Measurements from ENCODE around the gene TAX1BP1.
A peak's percentile ranks its signal among the peaks of the same experiment; 100 is the strongest.

The TAX1BP1 gene

DNA sequence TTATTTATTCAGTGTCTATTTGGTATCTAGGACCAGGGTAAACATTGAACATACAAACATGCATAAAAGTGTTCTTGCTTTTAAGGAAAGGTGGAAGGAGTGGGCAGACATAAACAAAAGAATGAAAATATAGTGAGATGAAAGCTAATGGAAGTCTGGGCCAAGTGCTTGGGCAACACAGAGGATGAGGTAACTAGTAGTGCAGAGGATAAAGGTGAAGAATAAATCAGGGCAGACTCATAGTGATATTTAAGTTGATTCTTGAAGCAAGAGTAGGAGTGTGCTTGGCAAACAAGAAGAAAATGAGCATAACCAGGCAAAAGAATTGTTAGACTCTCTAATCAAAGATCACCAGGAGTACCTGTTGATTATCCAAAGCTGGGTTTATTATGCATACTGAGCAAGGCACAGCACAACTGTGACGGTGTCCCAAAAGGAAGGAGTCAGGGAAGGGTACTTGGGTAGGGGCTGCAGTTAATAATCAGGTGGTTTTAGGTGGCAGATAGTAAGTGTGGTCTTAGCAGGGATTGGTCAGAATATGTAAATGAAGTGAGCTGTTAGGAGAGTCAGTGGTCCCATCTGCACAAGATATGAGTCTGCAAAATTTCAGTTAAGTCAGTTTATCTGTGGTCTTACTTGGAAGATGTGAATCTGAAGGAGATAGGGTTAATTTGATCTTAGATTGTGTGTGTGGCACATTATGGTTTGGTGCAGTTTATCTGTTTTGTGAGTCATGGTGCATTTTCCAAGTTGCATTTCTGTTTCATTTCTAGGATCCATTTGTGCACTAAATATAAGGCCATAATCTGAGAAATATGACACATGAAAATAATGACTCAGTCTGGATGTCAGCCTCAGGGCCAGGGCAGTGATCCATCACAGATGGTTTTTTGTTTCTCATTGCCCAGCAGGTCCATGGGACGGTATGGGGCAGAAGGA, 30.6 kb upstream of the TAX1BP1 start:
- Histone ChIP-seq H3K4me1 (ENCODE audit: control insufficient read depth, insufficient read depth, low read length, unreplicated experiment) (peaks cover 25% of the 10 kb centered on the region), H3K4me3 (ENCODE audit: low read depth, low read length) (peak overlapping the region; percentile 4; the same call in 1 of the 2 replicates), H3K27ac (ENCODE audit: low read depth, low read length) (peak overlapping the region; percentile 38; the same call in 1 of the 2 replicates), H3K36me3 (ENCODE audit: insufficient read depth, low read length) (no peaks in the 10 kb centered on the region), H3K27me3 (ENCODE audit: insufficient read depth, low read length) (no peaks in the 10 kb centered on the region), H2AFZ (ENCODE audit: low read length, unreplicated experiment) (peak overlapping the region; percentile 55), H3K79me2 (ENCODE audit: control insufficient read depth, insufficient read depth, low read length, unreplicated experiment) (no peaks in the 10 kb centered on the region)

DNA sequence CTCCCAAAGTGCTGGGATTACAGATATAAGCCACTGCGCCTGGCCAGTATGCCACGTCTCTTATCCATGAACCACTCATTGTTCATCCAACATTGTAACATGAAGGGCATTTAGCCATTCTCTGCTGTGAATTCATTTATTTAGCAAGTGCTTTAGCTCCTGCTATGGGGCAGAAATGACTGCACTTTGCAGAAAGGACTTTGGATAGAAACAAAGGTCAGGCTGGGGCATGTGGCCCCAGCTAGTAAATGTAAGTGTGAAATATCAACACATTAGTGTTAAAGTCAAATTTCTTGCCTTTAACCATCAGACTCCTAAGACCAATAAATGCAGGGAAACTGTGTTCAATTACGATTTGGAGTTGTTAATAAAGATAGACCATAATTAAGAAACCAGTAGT, 27.7 kb upstream of the TAX1BP1 start:
- Histone ChIP-seq H3K27ac (ENCODE audit: low read depth, low read length) (no peak overlapping the region), H3K4me1 (ENCODE audit: control insufficient read depth, insufficient read depth, low read length, unreplicated experiment) (peaks cover 34% of the 10 kb centered on the region), H2AFZ (ENCODE audit: low read length, unreplicated experiment) (no peak overlapping the region), H3K36me3 (ENCODE audit: insufficient read depth, low read length) (no peaks in the 10 kb centered on the region), H3K79me2 (ENCODE audit: control insufficient read depth, insufficient read depth, low read length, unreplicated experiment) (no peaks in the 10 kb centered on the region), H3K27me3 (ENCODE audit: insufficient read depth, low read length) (no peaks in the 10 kb centered on the region), H3K4me3 (ENCODE audit: low read depth, low read length) (no peak overlapping the region)

DNA sequence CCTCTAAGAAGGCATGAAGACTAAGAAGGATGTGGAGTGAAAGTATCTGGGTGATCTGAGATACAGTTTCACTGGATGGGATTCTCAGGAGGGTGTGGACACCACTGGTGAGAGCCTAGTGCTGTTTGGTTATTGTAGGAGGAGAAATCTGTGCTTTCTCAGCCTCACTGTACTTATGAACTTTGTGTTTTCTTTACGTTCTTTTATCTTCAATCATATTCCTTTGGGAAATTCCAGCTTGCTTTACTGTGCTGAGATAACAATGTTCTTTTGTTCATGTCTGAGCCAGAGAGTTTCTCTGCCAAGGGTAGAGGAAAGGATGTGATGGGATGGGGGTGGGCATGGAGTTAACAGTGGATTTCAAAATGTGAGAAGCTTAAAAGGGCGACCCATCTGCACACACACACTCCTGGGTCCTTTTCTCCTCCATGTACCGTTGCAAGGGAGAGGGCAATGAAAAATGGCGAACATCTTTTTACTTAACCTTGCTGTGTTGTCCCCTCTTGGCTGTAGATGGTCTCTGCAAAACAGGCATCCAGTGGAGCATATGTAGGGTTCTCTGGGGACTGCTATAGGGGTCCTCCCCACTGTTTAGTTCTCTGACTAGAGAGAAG, 25.0 kb upstream of the TAX1BP1 start:
- Histone ChIP-seq H3K36me3 (ENCODE audit: insufficient read depth, low read length) (no peaks in the 10 kb centered on the region), H3K27me3 (ENCODE audit: insufficient read depth, low read length) (no peaks in the 10 kb centered on the region), H2AFZ (ENCODE audit: low read length, unreplicated experiment) (no peak overlapping the region), H3K79me2 (ENCODE audit: control insufficient read depth, insufficient read depth, low read length, unreplicated experiment) (no peaks in the 10 kb centered on the region), H3K4me3 (ENCODE audit: low read depth, low read length) (peak overlapping the region; percentile 7; the same call in 1 of the 2 replicates), H3K27ac (ENCODE audit: low read depth, low read length) (peak overlapping the region; percentile 4; the same call in 1 of the 2 replicates), H3K4me1 (ENCODE audit: control insufficient read depth, insufficient read depth, low read length, unreplicated experiment) (peaks cover 21% of the 10 kb centered on the region)

- Histone ChIP-seq H3K27me3 (ENCODE audit: insufficient read depth, low read length) (no peaks in the 10 kb centered on the region), H2AFZ (ENCODE audit: low read length, unreplicated experiment) (no peak overlapping the region), H3K27ac (ENCODE audit: low read depth, low read length) (no peak overlapping the region), H3K4me1 (ENCODE audit: control insufficient read depth, insufficient read depth, low read length, unreplicated experiment) (no peaks in the 10 kb centered on the region), H3K79me2 (ENCODE audit: control insufficient read depth, insufficient read depth, low read length, unreplicated experiment) (no peaks in the 10 kb centered on the region), H3K4me3 (ENCODE audit: low read depth, low read length) (no peak overlapping the region), H3K36me3 (ENCODE audit: insufficient read depth, low read length) (no peaks in the 10 kb centered on the region)
Measured at GRCh38 chr7:27723085-27723484, 16.9 kb upstream of the TAX1BP1 start.

GRCh38 chr7:27727058-27727457, 12.9 kb upstream of the TAX1BP1 start:
- H3K27ac ChIP-seq (ENCODE audit: low read depth, low read length), result no peak overlapping the region
- H3K4me3 ChIP-seq (ENCODE audit: low read depth, low read length), result no peak overlapping the region
- no peaks in the 10 kb centered on the region for H3K36me3 ChIP-seq (ENCODE audit: insufficient read depth, low read length)
- no peaks in the 10 kb centered on the region for H3K27me3 ChIP-seq (ENCODE audit: insufficient read depth, low read length)
- H2AFZ ChIP-seq (ENCODE audit: low read length, unreplicated experiment), result no peak overlapping the region
- no peaks in the 10 kb centered on the region for H3K79me2 ChIP-seq (ENCODE audit: control insufficient read depth, insufficient read depth, low read length, unreplicated experiment)
- H3K4me1 ChIP-seq (ENCODE audit: control insufficient read depth, insufficient read depth, low read length, unreplicated experiment), result no peaks in the 10 kb centered on the region

DNA sequence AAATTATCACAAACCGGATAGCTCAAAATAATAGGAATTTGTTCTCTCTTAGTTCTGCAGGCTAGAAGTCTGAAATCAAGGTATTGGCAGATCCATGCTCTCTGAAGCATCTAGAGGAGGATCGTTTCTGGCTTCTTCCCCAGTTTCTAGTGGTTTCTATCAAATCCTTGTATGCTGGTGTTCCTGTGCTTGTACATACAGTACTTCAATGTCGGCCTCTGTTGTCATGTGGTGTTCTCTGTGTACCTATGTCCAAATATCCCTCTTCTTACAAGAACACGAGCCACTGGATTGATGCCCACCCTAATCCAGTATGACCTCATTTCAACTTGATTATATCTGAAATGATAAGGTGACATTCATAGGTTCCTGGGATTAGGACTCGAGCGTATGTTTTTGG, 9.8 kb upstream of the TAX1BP1 start:
- Histone ChIP-seq H2AFZ (ENCODE audit: low read length, unreplicated experiment) (no peak overlapping the region), H3K4me1 (ENCODE audit: control insufficient read depth, insufficient read depth, low read length, unreplicated experiment) (no peaks in the 10 kb centered on the region), H3K27ac (ENCODE audit: low read depth, low read length) (no peak overlapping the region), H3K27me3 (ENCODE audit: insufficient read depth, low read length) (no peaks in the 10 kb centered on the region), H3K36me3 (ENCODE audit: insufficient read depth, low read length) (no peaks in the 10 kb centered on the region), H3K4me3 (ENCODE audit: low read depth, low read length) (no peak overlapping the region), H3K79me2 (ENCODE audit: control insufficient read depth, insufficient read depth, low read length, unreplicated experiment) (no peaks in the 10 kb centered on the region)

- no peak overlapping the region for H2AFZ ChIP-seq (ENCODE audit: low read length, unreplicated experiment)
Measured at GRCh38 chr7:27734583-27734982, 5.4 kb upstream of the TAX1BP1 start.

GRCh38 chr7:27735165-27735564, 4.8 kb upstream of the TAX1BP1 start:
- Histone ChIP-seq H3K79me2 (ENCODE audit: control insufficient read depth, insufficient read depth, low read length, unreplicated experiment) (peaks cover under 1% of the 10 kb centered on the region), H3K27ac (ENCODE audit: low read depth, low read length) (no peak overlapping the region), H3K36me3 (ENCODE audit: insufficient read depth, low read length) (no peaks in the 10 kb centered on the region), H2AFZ (ENCODE audit: low read length, unreplicated experiment) (no peak overlapping the region), H3K27me3 (ENCODE audit: insufficient read depth, low read length) (no peaks in the 10 kb centered on the region), H3K4me3 (ENCODE audit: low read depth, low read length) (no peak overlapping the region), H3K4me1 (ENCODE audit: control insufficient read depth, insufficient read depth, low read length, unreplicated experiment) (peaks cover 8% of the 10 kb centered on the region)

More at GRCh38 chr7:27734583-27734982, 5.4 kb upstream of the TAX1BP1 start:
- Histone ChIP-seq H3K4me1 (ENCODE audit: control insufficient read depth, insufficient read depth, low read length, unreplicated experiment) (peaks cover 8% of the 10 kb centered on the region), H3K27ac (ENCODE audit: low read depth, low read length) (no peak overlapping the region), H3K27me3 (ENCODE audit: insufficient read depth, low read length) (no peaks in the 10 kb centered on the region), H3K79me2 (ENCODE audit: control insufficient read depth, insufficient read depth, low read length, unreplicated experiment) (no peaks in the 10 kb centered on the region), H3K36me3 (ENCODE audit: insufficient read depth, low read length) (no peaks in the 10 kb centered on the region), H3K4me3 (ENCODE audit: low read depth, low read length) (no peak overlapping the region)

GRCh38 chr7:27735831-27736230, 4.1 kb upstream of the TAX1BP1 start:
- Histone ChIP-seq H2AFZ (ENCODE audit: low read length, unreplicated experiment) (no peak overlapping the region), H3K36me3 (ENCODE audit: insufficient read depth, low read length) (no peaks in the 10 kb centered on the region), H3K4me3 (ENCODE audit: low read depth, low read length) (no peak overlapping the region), H3K79me2 (ENCODE audit: control insufficient read depth, insufficient read depth, low read length, unreplicated experiment) (peaks cover 5% of the 10 kb centered on the region), H3K27ac (ENCODE audit: low read depth, low read length) (no peak overlapping the region), H3K27me3 (ENCODE audit: insufficient read depth, low read length) (no peaks in the 10 kb centered on the region), H3K4me1 (ENCODE audit: control insufficient read depth, insufficient read depth, low read length, unreplicated experiment) (peaks cover 8% of the 10 kb centered on the region)

- no peak overlapping the region for H3K4me3 ChIP-seq (ENCODE audit: low read depth, low read length)
- H3K4me1 ChIP-seq (ENCODE audit: control insufficient read depth, insufficient read depth, low read length, unreplicated experiment), result peaks cover 8% of the 10 kb centered on the region
- no peaks in the 10 kb centered on the region for H3K36me3 ChIP-seq (ENCODE audit: insufficient read depth, low read length)
- H3K79me2 ChIP-seq (ENCODE audit: control insufficient read depth, insufficient read depth, low read length, unreplicated experiment), result peaks cover 14% of the 10 kb centered on the region
- no peak overlapping the region for H2AFZ ChIP-seq (ENCODE audit: low read length, unreplicated experiment)
- no peak overlapping the region for H3K27ac ChIP-seq (ENCODE audit: low read depth, low read length)
- no peaks in the 10 kb centered on the region for H3K27me3 ChIP-seq (ENCODE audit: insufficient read depth, low read length)
Measured at GRCh38 chr7:27737178-27737577, 2.8 kb upstream of the TAX1BP1 start.

GRCh38 chr7:27737616-27738015, 2.3 kb upstream of the TAX1BP1 start:
- Histone ChIP-seq H2AFZ (ENCODE audit: low read length, unreplicated experiment) (no peak overlapping the region), H3K27ac (ENCODE audit: low read depth, low read length) (no peak overlapping the region), H3K4me3 (ENCODE audit: low read depth, low read length) (no peak overlapping the region), H3K27me3 (ENCODE audit: insufficient read depth, low read length) (no peaks in the 10 kb centered on the region), H3K79me2 (ENCODE audit: control insufficient read depth, insufficient read depth, low read length, unreplicated experiment) (peaks cover 18% of the 10 kb centered on the region), H3K4me1 (ENCODE audit: control insufficient read depth, insufficient read depth, low read length, unreplicated experiment) (peaks cover 8% of the 10 kb centered on the region), H3K36me3 (ENCODE audit: insufficient read depth, low read length) (no peaks in the 10 kb centered on the region)
